GM12892 (cell line): ENCODE measurements around the gene SEC31A.

Experiments
- POLR2A ChIP-seq: IDR thresholded peaks from 2 replicates; pipeline ENCODE4 v1.6.1; 2011; ENCODE audit warnings: low read depth, low read length, control low read depth
- POLR2AphosphoS5 ChIP-seq: IDR thresholded peaks from 2 replicates; pipeline ENCODE4 v1.6.1; 2011; ENCODE audit warnings: low read depth, low read length, control low read depth
- TAF1 ChIP-seq: IDR thresholded peaks from 2 replicates; pipeline ENCODE4 v1.6.1; 2011; ENCODE audit warnings: low read depth, mild to moderate bottlenecking, control low read depth, low read length, borderline replicate concordance

GRCh38 chr4:82777857-82778525 lies 113.0 kb downstream of the SEC31A start:
- TF ChIP-seq POLR2A (no peak), POLR2AphosphoS5 (no peak), TAF1 (no peak)
